GM23338 (cell line): ENCODE results near the gene JAKMIP1. TPM values are rescaled to one million over a fixed set of nuclear protein-coding genes. Genes with fewer than 3 reads are reported as not detected.

ENCODE experiments used
- ATAC-seq: fragments of 200-7000 bp; cut with Tn5 transposase; 3 replicates; pipeline ENCODE4 v1.9.1; 2020
- DNase-seq: peaks from one replicate; pipeline ENCODE4 v3.0.0-alpha.2; 2015; ENCODE audit warnings: low spot score
- H2AFZ ChIP-seq: fragments of 200-600 bp; sonication (generic); 2 replicates; pipeline ENCODE4 v1.8.0; 2016; ENCODE audit warnings: antibody characterized with exemption, mild to moderate bottlenecking, moderate library complexity
- H3F3A ChIP-seq: fragments of 200-600 bp; sonication (generic); replicated peaks from 2 replicates; pipeline ENCODE4 v1.8.0; 2017; ENCODE audit warnings: antibody characterized with exemption, mixed run types, low read depth
- H3K27ac ChIP-seq: fragments of 200-600 bp; sonication (generic); 2 replicates; pipeline ENCODE4 v1.6.1; 2016; ENCODE audit warnings: low read depth
- H3K27me3 ChIP-seq: fragments of 200-600 bp; sonication (generic); 2 replicates; pipeline ENCODE4 v1.8.0; 2016; ENCODE audit warnings: mild to moderate bottlenecking, mixed run types, moderate library complexity; ENCODE audit not compliant: insufficient read depth
- H3K36me3 ChIP-seq: fragments of 200-600 bp; sonication (generic); 2 replicates; pipeline ENCODE4 v1.8.0; 2016; ENCODE audit warnings: mild to moderate bottlenecking; ENCODE audit not compliant: insufficient read depth
- H3K4me1 ChIP-seq: fragments of 200-600 bp; sonication (generic); 2 replicates; pipeline ENCODE4 v1.8.0; 2016; ENCODE audit warnings: mild to moderate bottlenecking, moderate library complexity; ENCODE audit not compliant: insufficient read depth
- H3K4me2 ChIP-seq: fragments of 200-600 bp; sonication (generic); 2 replicates; pipeline ENCODE4 v1.7.1; 2017; ENCODE audit warnings: mixed run types
- H3K4me3 ChIP-seq: fragments of 200-600 bp; sonication (generic); 2 replicates; pipeline ENCODE4 v1.6.1; 2016; ENCODE audit warnings: mixed run types
- H3K79me2 ChIP-seq: fragments of 200-600 bp; sonication (generic); replicated peaks from 2 replicates; pipeline ENCODE4 v1.8.0; 2017; ENCODE audit warnings: mild to moderate bottlenecking; ENCODE audit not compliant: insufficient read depth
- H3K9me2 ChIP-seq: fragments of 200-600 bp; sonication (generic); 2 replicates; pipeline ENCODE4 v1.8.0; 2017; ENCODE audit not compliant: insufficient read depth
- H4K20me1 ChIP-seq: fragments of 200-600 bp; sonication (generic); replicated peaks from 2 replicates; pipeline ENCODE4 v1.8.0; 2017; ENCODE audit warnings: mild to moderate bottlenecking; ENCODE audit not compliant: insufficient read depth
- H3K27ac Mint-ChIP-seq: 2 replicates; pipeline ENCODE4 v1.8.0; 2020; ENCODE audit warnings: inconsistent platforms, mild to moderate bottlenecking, moderate library complexity, mixed read lengths
- H3K27me3 Mint-ChIP-seq: 3 replicates; pipeline ENCODE4 v1.8.0; 2022; ENCODE audit warnings: low read depth, mild to moderate bottlenecking, moderate library complexity, mixed read lengths, inconsistent platforms; ENCODE audit not compliant: insufficient read depth, poor library complexity
- H3K36me3 Mint-ChIP-seq: 3 replicates; pipeline ENCODE4 v1.8.0; 2021; ENCODE audit warnings: low read depth, mild to moderate bottlenecking, inconsistent platforms, moderate library complexity, mixed read lengths
- H3K4me1 Mint-ChIP-seq: 3 replicates; pipeline ENCODE4 v1.8.0; 2020; ENCODE audit warnings: mild to moderate bottlenecking, inconsistent platforms, mixed read lengths
- H3K4me3 Mint-ChIP-seq: 3 replicates; pipeline ENCODE4 v1.8.0; 2021; ENCODE audit warnings: moderate library complexity, mild to moderate bottlenecking, inconsistent platforms, mixed read lengths
- H3K9me3 Mint-ChIP-seq: 3 replicates; pipeline ENCODE4 v1.8.0; 2020; ENCODE audit warnings: moderate library complexity, mild to moderate bottlenecking, inconsistent platforms, mixed read lengths
- CTCF ChIP-seq, 2 experiments: fragments of 200-600 bp in 1 of 2; sonication (generic) in 1 of 2; conservative IDR thresholded peaks; 2 replicates each; pipeline versions ENCODE4 v1.5.1 to v1.6.1; 2016 to 2017; ENCODE audit warnings: antibody characterized with exemption in 2 of 2, low read depth in 2 of 2, mild to moderate bottlenecking in 2 of 2, moderate library complexity in 1 of 2
- ETS1 ChIP-seq: IDR thresholded peaks from 2 replicates; pipeline ENCODE4 v1.6.1; 2016; ENCODE audit warnings: antibody characterized with exemption
- EZH2 ChIP-seq: fragments of 200-600 bp; sonication (generic); IDR thresholded peaks from one replicate; pipeline ENCODE4 v1.8.0; 2017; ENCODE audit warnings: antibody characterized with exemption, mild to moderate bottlenecking, low read depth; ENCODE audit not compliant: unreplicated experiment
- EZH2phosphoT487 ChIP-seq: fragments of 200-600 bp; sonication (generic); IDR thresholded peaks from one replicate; pipeline ENCODE4 v1.8.1; 2018; ENCODE audit warnings: antibody characterized with exemption; ENCODE audit not compliant: unreplicated experiment
- JUNB ChIP-seq: IDR thresholded peaks from one replicate; pipeline ENCODE4 v1.6.1; 2016; ENCODE audit warnings: antibody characterized with exemption; ENCODE audit not compliant: unreplicated experiment
- REST ChIP-seq: IDR thresholded peaks from one replicate; pipeline ENCODE4 v1.6.1; 2018; ENCODE audit warnings: antibody characterized with exemption; ENCODE audit not compliant: unreplicated experiment
- STAT1 ChIP-seq: IDR thresholded peaks from one replicate; pipeline ENCODE4 v1.6.1; 2016; ENCODE audit warnings: antibody characterized with exemption; ENCODE audit not compliant: unreplicated experiment
- ZNF114 ChIP-seq: fragments of 250-450 bp; sonication (Bioruptor Pico); IDR thresholded peaks from 2 replicates; pipeline ENCODE4 v1.5.0; 2020; ENCODE audit warnings: mild to moderate bottlenecking, moderate library complexity
- ZNF462 ChIP-seq: fragments of 250-450 bp; sonication (Bioruptor Pico); IDR thresholded peaks from 2 replicates; pipeline ENCODE4 v1.5.0; 2020; ENCODE audit warnings: mild to moderate bottlenecking, moderate library complexity
- polyA plus RNA-seq: library from polyadenylated mRNA; unstranded; fragments of >200 nt; fragmentation: Nextera tagmentation; extraction: Ambion mirVana; gene quantifications from 2 replicates; pipeline ENCODE4 v1.2.1, GENCODE V29; 2016
- total RNA-seq: library from RNA; depleted of rRNA; stranded (reverse); fragments of >200 nt; shearing (Covaris generic); gene quantifications from 2 replicates; pipeline ENCODE4 v1.2.3, GENCODE V29; 2014

The JAKMIP1 gene
- total and polyA plus RNA-seq, 2 experiments from 2014 or later, result 4.6 to 5.1 TPM

DNA sequence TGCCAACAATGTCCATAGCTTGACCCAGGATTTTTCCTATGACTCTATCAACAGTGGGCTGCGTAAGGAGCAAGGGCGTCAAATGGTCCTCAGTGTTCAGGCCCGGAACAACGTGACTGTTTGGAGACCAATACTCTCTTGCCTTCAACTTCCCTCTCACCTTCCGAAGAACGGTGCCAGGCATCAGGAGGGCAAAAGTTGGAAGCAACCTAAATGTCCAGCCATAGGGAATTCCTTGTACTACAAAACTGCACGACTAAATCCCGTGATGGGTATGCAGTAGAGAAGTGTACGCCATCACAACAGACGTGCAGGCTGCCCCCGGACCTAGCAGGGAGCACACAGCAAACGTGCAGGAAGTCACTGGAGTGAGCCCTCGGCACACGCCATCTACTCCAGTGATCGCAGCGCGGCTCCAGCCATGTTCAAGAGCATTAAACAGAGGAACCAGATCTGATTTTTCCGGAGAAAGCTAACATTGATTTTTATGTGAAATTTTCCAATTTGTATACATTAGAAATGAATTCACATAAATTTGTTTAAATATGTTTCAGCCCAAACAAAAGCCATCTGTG lies 79.0 kb downstream of the JAKMIP1 start:
- Histone ChIP-seq H3K27ac (no peak overlapping the region), H3K9me2 (no peaks in the 10 kb centered on the region), H4K20me1 (no peaks in the 10 kb centered on the region), H3K36me3 (no peaks in the 10 kb centered on the region), H3K4me1 (peaks cover 19% of the 10 kb centered on the region), H3K4me3 (no peak overlapping the region), H3K79me2 (no peaks in the 10 kb centered on the region), H2AFZ (no peak overlapping the region), H3F3A (no peaks in the 10 kb centered on the region), H3K4me2 (no peak overlapping the region), H3K27me3 (no peaks in the 10 kb centered on the region; the same call in 1 of the 2 replicates)
- H3K36me3 Mint-ChIP-seq, result no peaks in the 10 kb centered on the region
- no peak for TF ChIP-seq CTCF (conservative IDR thresholded peaks at IDR 0.05; ENCODE audit: low read depth in 2 of 2)
- DNase-seq (no peak), ATAC-seq (no peak)
- peaks cover 7% of the 10 kb centered on the region for H3K27me3 Mint-ChIP-seq
- H3K27ac Mint-ChIP-seq, result no peak overlapping the region
- H3K4me1 Mint-ChIP-seq, result peaks cover 31% of the 10 kb centered on the region
- no peaks in the 10 kb centered on the region for H3K9me3 Mint-ChIP-seq
- no peak overlapping the region for H3K4me3 Mint-ChIP-seq

DNA sequence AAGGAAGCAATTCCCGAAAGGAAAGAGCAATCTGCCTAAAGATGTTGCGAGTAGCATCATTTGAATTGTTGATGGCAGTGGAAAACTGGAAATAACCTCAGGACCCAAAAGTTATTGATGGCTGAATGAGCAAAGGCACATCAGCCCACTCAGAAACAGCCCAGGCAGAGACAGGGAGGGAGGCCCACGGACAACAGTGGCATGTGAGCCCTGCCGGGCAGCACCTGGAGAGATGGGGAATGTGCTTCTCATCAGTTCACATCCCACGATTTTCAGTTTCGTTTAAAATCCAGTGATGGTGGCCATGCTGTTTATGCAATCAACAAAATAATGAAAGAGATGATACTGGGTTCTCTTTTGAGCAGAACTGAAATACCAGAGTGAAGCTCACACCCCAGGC lies 80.0 kb downstream of the JAKMIP1 start:
- Histone ChIP-seq H3K79me2 (no peaks in the 10 kb centered on the region), H3K4me1 (peaks cover 19% of the 10 kb centered on the region), H3K4me2 (no peak overlapping the region), H3K27ac (no peak overlapping the region), H2AFZ (no peak overlapping the region), H4K20me1 (no peaks in the 10 kb centered on the region), H3F3A (no peaks in the 10 kb centered on the region), H3K36me3 (no peaks in the 10 kb centered on the region), H3K27me3 (no peaks in the 10 kb centered on the region; the same call in 1 of the 2 replicates), H3K9me2 (no peaks in the 10 kb centered on the region), H3K4me3 (no peak overlapping the region)
- ATAC-seq (no peak), DNase-seq (no peak)
- Mint-ChIP-seq H3K4me3 (no peak overlapping the region), H3K4me1 (peaks cover 35% of the 10 kb centered on the region), H3K27me3 (peaks cover 7% of the 10 kb centered on the region), H3K27ac (no peak overlapping the region), H3K36me3 (no peaks in the 10 kb centered on the region), H3K9me3 (no peaks in the 10 kb centered on the region)
- TF ChIP-seq REST (no peak), EZH2phosphoT487 (no peak), ZNF114 (CRISPR knock-in tag) (no peak), JUNB (no peak), ZNF462 (no peak), STAT1 (no peak), EZH2 (no peak), ETS1 (no peak)
